NCI-H1436 (cell line): Measurements from ENCODE around the gene VPS13D.

ENCODE experiments used
- DNase-seq: peaks from one replicate; lab custom pipeline; 2025; lab: John Stamatoyannopoulos, UW

VPS13D gene

DNA sequence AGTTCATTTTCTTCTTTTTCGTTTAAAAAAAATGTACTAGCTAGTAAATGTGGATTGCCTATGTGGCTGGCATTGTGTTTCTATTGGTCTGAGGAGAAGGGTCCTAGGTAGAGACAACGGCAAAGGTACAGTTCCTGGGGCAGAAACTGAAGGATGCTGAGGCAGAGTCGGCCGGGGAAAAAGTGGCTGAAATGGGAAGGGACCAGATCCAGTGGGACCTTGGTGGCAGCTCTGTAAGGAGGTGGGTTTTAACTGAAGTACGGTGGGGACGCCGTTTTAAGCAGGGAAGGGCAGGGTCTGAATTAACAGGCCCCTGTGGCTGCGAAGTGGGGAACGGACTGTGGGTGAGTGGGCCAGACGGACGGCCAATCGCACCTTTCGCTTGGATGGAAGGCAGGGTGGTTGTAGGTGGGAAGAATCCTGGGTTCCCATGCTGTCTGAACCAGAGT is 420 bp upstream of the VPS13D start:
- DNase-seq = no peak

DNA sequence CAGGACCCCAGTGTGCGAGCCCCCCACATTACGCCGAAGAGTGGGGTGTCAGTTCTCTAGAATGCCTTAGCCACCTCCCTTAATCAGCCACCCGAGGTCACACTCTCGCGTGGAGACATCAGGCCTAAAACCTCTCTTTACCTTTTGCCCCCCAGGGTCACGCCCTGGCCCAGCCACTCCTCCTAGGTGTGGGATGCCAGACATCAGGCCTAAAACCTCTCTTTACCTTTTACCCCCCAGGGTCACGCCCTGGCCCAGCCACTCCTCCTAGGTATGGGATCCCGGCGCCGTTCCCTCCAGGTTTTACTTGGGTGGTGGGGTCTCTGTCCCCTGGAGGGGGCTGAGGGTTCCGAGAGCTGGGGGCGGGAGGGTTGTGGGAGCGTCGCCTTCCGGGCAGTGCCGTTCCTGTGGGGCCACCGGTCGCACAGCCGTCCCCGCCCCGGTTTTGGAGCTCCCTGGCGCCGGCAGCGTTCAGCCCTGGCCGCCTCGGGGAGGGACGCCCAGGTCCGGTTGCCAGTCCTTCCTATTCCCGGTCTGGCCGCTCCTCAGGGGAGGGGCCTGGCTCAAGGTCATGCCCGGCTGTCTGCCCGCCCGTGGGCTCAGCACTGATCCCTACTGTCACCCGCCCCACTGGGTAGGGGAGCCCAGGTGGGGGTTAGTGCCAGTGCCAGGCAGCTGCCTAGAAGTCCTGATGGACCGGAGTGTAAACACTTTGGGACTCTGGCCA is 882 bp downstream of the VPS13D start:
- no peak for DNase-seq

GRCh38 chr1:12231276-12231595 is 1.4 kb downstream of the VPS13D start:
- DNase-seq = no peak

- no peak for DNase-seq
Observed at GRCh38 chr1:12232221-12232620, 2.4 kb downstream of the VPS13D start.

- DNase-seq = no peak
Observed at GRCh38 chr1:12244078-12244477, 14.2 kb downstream of the VPS13D start.

DNA sequence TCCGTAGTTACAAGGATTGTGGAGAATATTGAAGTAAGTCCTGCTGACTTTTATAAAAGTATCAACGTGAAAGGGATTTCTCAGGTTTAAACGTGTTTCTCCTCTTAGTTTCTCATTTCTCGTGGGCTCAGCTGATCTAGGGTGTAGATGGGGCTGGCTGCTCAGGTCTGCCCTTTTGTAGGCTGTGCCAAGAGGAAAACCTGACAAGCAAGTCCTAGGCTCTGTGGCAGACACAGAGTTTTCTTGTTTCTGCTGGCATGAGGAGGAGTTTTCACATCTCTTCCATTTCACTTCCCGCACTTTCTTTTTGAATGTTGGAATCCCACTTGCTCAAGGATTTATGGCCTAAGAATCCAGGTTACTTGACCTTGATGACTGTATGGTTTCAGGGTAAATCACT is 14.8 kb downstream of the VPS13D start:
- DNase-seq = no peak

GRCh38 chr1:12245116-12245515 is 15.3 kb downstream of the VPS13D start:
- no peak for DNase-seq

- no peak for DNase-seq
Observed at GRCh38 chr1:12245733-12246132, 15.9 kb downstream of the VPS13D start.

- no peak for DNase-seq
Observed at GRCh38 chr1:12246584-12246983, 16.8 kb downstream of the VPS13D start.

- no peak for DNase-seq
Observed at GRCh38 chr1:12249181-12249580, 19.4 kb downstream of the VPS13D start.

GRCh38 chr1:12249748-12250147 is 19.9 kb downstream of the VPS13D start:
- no peak for DNase-seq

DNA sequence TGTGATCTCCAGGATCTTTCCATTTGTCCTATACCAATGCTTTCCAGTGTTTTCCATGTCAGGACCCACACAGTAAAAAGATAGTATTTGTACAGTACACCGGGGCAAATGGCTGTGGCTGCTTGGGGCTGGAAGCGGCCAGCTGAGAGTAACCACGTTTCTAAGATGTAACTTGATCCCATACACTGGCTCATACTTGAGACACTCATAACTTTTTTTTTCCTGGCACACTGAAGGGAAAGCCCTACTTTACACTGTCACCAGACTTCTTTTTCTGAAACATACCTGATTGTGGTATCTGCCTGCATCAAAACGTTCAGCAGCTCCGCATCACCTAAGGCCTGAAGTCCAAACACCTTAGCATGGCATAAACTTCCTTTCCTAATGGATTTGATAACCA is 21.6 kb downstream of the VPS13D start:
- DNase-seq = no peak

DNA sequence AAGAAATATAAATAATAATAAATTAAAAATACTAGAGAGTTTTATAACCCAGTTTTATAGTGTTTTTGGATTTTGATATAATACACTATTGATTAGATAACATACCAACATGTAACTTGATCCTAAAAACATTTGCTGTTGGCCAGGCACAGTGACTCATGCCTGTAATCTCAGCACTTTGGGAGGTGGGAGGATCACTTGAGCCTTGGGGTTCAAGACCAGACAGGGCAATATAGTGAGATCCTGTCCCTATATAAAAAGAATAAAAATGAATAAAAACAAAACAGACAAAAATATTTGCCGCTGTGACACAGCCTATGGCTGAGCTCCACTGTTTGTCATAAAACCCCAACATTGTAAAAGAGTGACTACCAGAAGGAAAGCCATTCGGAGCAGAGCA is 26.1 kb downstream of the VPS13D start:
- DNase-seq = no peak

DNA sequence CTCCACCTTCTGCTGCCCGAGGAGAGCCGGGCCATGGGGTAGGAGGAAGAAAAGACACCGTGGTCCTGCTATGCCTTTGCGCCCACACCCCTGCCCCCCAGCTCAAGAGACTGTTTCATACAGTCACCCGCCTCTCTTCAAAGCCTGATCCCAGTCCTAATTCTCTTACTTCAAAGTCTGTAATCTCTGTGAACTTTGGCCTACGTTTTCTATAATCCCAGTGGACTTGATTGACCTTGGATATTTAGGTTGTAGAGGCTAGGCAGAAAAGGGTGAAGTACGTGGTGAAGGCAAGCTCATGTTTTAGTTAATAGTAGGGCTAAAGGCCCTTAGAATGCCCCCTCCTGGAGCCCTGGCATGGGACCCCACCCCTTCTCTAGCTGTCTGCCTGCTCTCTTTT is 28.4 kb downstream of the VPS13D start:
- DNase-seq = no peak

GRCh38 chr1:12269351-12269750 is 39.5 kb downstream of the VPS13D start:
- DNase-seq = no peak

- no peak for DNase-seq
Observed at GRCh38 chr1:12271033-12271432, 41.2 kb downstream of the VPS13D start.

DNA sequence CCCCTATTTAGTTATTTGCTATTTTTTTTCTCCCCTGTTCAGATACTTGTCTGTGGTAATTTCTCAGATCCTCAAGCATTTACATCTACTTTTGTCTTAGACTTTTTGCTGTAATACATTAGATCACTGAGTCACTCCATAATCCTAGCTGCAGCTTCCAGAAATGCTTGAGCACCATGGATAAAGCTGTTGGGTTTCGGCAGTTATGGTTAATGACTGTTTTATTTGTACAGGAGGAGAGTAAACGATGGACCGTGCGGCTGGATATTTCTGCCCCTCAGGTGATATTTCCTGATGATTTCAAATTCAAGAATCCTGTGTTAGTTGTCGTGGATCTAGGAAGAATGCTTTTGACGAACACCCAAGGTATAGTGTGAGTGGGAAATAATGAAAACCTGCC is 42.9 kb downstream of the VPS13D start:
- no peak for DNase-seq

DNA sequence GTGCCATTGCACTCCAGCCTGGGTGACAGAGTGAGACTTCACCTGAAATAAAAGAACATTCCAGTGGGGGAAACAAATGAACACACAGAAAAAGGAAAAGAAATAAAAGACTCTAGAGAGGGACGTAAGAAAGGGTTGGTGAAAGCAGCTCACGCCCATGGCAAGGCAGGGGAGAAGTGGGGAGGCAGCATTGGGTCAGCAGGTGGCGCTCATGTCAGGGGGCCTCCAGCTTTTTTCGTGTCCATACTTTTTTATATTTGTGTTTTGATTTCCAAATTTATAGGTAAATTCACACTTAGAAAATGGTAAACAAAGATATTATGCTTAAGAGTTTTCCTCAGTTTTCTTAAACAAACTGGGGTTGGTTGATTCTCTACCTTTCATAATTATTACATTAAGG is 45.5 kb downstream of the VPS13D start:
- DNase-seq = no peak

DNA sequence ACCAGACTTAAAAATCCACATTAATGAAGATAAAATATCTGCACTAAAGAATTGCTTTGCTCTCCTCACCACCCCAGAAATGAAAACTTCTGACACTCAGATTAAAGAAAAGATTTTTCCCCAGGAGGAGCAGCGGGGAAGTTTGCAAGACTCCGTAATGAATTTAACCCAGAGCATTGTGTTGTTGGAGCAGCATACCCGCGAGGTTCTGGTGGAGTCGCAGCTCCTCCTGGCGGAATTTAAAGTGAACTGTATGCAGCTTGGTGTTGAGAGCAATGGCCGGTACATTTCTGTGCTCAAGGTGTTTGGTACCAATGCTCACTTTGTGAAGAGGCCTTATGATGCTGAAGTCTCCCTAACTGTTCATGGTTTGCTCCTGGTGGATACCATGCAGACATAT is 46.4 kb downstream of the VPS13D start:
- no peak for DNase-seq

GRCh38 chr1:12279003-12279402 is 49.2 kb downstream of the VPS13D start:
- DNase-seq = no peak

- no peak for DNase-seq
Observed at GRCh38 chr1:12279728-12280464, 50.1 kb downstream of the VPS13D start.

- no peak for DNase-seq
Observed at GRCh38 chr1:12282142-12282541, 52.3 kb downstream of the VPS13D start.

GRCh38 chr1:12284486-12284885 is 54.7 kb downstream of the VPS13D start:
- no peak for DNase-seq
